Stimulated activated CD4-positive, alpha-beta T cell treated with anti-CD3 and anti-CD28 coated beads, TNF-alpha, amount 100 ng/mL, for 1 hour (primary cell): Measurements from ENCODE around the gene ZBTB47.

Source experiments
- DNase-seq, 3 donors: peaks; one replicate each; pipeline ENCODE4 v3.0.0-alpha.2; 2020; ENCODE audit warnings: low read depth in 3 of 3, low spot score in 1 of 3

Gene ZBTB47

DNA sequence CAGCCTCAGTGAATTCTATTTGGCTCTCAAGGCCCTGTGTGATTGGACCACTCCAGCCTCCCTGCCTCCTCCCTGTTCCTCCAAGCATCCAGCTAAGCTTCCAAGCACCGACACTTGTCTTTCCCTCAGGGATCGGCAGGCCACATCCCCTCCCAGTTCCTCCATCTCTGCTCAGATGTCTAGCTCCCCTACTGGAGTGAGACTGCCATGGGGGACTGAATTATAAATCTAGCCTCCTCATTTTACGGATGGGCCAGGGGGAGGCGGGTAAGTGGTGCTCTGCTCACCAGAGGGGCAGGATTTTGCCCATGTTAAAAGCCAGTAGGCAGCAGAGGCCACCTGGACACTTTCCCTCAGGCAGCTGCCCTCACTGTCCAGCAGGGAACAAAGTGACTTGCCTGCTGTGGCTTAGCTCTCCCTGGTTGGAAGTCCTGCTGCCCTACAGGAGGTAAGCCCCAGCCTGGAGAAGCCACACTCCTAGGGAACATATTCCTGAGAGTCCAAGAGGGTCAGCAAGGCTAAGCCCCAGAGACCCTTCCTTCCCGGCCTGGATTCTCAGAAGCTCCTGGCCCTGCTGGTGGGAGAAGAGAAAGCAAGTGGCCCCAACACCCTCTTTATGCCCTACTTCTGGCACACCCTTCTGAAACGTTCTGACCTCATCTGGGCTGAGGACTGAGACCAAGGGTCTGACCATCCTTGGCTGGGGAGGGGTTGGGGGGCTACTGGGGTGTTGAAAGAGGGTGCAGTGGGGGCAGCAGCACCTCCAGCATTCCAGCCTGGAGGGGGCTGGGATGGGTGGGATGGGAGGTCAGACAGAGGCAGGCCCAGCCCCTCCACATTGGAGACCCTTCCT is 58.2 kb downstream of the ZBTB47 start:
- no peak for DNase-seq

DNA sequence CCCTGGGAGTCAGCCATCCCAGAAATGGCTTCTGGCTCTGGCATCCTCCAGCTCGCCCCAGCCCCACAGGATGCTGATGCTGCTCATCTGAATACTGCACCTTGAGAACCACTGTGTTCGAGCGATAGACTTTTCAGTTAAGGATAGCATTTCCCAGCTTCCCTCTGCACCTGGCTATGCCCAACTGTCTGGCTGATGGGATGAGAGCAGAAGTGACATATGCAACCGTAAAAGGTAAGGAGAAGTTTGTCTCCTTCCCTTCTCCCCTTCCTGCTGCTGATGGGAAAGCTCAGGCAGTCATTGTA is 58.8 kb downstream of the ZBTB47 start:
- DNase-seq: no peak

DNA sequence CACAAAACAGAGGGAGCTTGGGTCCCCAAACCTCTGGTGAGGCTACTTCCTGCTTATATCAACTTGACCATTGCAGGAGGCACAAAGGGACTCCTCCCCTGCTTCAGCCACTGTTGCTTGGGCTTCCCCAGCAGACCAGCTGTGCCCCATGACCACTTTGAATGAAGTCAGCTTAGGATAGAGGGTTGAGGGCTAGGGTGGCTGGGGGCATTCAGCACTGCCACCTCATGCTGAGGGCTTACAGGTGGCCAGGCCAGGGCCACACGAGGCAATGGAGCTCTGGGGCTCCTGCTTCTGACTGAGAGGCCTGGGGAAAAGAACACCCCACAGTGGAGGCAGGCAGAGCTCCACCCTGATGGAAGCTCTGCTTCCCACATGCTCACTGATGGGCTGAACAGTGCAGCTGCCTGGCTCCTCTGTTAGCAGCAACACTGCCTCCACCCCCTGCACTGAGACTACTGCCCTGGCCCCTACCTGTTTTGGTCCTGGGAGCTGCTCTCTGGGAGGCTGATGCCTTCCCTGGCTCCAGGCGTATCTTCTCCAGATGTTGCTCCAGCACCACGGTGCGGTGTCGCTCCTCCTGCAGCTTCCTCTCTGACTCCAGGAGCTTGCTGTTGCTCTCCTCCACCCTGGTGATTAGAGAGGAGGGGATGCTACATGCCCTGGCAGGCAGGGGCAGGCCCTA is 59.3 kb downstream of the ZBTB47 start:
- DNase-seq: no peak

DNA sequence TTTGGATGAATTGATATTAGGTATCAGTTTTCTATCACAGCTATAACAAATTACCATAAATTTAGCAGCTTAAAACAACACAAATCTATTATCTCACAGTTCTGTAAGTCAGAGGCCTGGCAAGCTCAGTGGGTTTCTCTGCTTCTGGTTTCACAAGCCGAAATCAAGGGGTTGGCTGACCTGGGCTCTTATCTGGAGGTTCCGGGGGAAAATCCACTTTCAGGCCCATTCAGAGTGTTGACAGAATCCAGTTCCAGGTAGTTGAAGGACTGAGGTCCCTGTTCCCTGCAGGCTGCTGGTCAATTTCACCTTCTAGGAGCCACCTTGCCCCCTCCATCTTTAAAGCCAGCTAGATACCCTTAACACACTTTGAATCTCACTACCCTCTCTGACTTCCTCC is 60.2 kb downstream of the ZBTB47 start:
- DNase-seq: no peak

DNA sequence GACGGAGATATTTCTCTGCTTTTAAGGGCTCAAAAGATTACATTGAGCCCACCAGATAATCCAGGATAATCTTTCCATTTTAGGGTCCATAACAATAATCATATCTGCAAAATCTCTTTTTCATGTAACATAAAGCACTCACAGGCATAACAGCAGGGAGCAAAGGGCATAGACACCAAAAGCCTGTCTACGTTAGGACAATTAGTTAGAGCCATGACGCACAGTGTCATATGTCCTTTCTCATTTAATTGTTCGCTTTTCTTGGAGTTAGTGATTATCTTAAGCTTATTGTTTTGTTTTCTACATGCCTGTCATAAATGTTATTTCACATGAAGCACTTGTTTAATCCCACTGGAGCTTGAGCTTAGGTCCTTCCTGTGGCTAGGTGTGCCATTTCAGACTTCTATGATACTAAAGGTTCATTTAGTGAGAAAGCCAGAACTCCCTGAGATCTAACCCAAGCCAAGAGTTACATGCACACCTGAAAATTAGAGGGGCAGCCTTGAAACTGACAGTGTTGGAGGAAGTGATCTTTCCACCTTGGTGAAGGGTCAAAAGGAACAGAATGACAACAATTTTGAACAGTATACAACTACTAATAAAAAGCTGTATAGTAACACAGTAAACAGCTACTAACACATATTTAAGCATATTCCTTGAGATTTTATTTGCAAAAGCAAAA is 60.8 kb downstream of the ZBTB47 start:
- DNase-seq: no peak
